ENCODE data around the gene SLC39A11.

The SLC39A11 gene

GRCh38 chr17:72684405-72685020 is 408.0 kb downstream of the SLC39A11 start:
- no peak for DNase-seq (ENCODE audit: low read depth in 2 of 2)

DNA sequence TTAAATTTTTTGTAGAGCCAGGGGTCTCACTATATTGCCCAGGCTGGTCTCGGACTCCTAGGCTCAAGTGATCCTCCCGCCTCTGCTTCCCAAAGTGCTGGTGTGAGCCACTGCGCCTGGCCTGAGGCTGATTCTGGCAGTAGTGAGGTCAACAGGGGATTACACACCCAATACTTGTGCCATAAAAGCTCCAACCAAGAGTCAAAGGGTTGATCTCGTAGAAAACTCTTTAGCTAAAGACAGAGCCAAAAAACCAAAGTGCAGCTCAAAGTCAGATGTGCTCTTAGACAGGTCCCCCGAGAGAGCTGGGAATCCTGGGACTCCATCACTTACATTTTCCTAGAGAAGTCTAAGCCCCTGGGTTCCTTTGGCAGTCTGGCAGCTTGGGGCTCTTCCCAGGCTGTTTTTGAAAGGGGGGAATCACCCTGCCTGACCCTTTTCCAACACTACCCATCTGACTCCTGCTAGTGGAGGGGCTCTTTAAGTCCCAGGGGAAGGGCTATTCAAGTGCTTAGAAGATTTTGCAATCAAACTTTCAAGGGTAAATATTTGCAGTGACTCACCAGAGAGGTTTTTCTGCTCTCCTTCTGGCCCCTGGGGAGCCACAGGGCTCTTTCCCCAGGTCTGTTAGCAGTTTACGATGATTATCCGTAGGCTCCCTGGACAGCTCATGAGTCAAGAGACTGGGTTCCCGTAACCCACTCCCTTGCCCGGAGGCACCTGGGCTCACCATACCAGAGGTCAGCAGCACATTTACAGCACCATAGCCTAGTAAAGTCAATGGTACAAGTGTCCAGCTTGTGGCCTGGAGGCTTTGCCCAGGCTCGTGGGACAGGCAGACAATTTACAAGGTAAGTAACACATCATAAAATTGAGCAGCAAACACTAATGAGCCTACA is 408.7 kb downstream of the SLC39A11 start:
- no peak for DNase-seq (ENCODE audit: low read depth in 2 of 2)

GRCh38 chr17:72682605-72683004 is 409.9 kb downstream of the SLC39A11 start:
- DNase-seq (ENCODE audit: low read depth in 2 of 2): no peak

GRCh38 chr17:72681844-72682243 is 410.6 kb downstream of the SLC39A11 start:
- no peak for DNase-seq (ENCODE audit: low read depth in 2 of 2)

GRCh38 chr17:72677714-72678390 is 414.6 kb downstream of the SLC39A11 start:
- DNase-seq (ENCODE audit: low read depth in 2 of 2): no peak

GRCh38 chr17:72677108-72677507 is 415.4 kb downstream of the SLC39A11 start:
- no peak for DNase-seq (ENCODE audit: low read depth in 2 of 2)

DNA sequence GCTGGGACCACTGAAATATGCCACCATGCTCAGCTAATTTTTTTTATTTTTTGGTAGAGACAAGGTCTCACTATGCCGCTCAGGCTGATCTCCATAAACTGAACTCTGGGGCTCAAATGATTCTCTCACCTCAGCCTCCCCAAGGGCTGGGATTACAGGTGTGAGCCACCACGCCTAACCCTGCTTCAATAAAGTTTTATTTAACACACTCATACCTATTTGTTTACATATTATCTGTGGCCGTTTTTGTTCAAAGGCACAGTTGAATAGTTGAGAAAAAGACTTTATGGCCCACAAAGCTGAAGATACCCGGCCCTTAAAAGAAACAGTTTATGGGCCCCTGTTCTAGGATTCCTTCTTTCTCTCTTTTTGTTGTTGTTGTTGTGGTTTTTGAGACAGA is 419.8 kb downstream of the SLC39A11 start:
- DNase-seq (ENCODE audit: low read depth in 2 of 2): no peak

GRCh38 chr17:72671016-72671415 is 421.5 kb downstream of the SLC39A11 start:
- DNase-seq (ENCODE audit: low read depth in 2 of 2): no peak

GRCh38 chr17:72667096-72668063 is 425.1 kb downstream of the SLC39A11 start:
- no peak for DNase-seq (ENCODE audit: low read depth in 2 of 2)

GRCh38 chr17:72665852-72666851 is 426.3 kb downstream of the SLC39A11 start:
- DNase-seq (ENCODE audit: low read depth in 2 of 2): no peak

- no peak for DNase-seq (ENCODE audit: low read depth in 2 of 2)
Observed at GRCh38 chr17:72662827-72663190, 429.7 kb downstream of the SLC39A11 start.

DNA sequence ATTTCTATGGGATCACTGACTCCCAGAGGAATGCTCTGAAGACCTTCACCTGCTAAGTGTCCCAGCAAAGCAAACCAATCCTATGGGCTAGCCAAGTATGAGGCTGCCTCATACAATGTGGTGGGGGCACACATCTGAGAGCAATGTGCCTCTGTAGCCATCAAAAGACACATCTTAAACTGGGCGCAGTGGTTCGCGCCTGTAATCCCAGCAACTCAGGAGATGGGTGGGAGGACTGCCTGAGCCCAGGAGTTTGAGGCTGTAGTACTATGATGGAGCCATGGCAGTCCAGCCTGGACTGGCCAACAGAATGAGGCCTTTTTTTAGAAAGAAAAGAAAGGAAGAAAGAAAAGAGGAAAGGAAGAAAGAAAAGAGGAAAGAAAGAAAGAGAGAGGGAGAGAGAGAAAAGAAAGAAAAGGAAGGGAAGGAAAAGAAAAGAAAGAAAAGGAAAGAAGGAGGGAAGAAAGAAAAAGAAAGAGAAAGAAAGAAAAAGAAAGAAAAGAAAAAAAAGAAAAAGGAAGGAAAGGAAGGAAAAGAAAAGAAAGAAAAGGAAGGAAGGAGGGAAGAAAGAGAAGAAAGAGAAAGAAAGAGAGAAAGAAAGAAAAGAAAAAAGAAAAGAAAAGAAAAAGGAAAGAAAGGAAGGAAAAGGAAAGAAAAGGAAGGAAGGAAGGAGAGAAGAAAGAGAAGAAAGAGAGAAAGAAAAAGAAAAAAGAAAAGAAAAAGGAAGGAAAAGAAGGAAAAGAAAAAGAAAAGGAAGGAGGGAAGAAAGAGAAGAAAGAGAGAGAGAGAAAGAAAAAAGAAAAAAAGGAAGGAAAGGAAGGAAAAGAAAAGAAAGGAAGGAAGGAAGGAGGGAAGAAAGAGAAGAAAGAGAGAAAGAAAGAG is 430.3 kb downstream of the SLC39A11 start:
- no peak for DNase-seq (ENCODE audit: low read depth in 2 of 2)

DNA sequence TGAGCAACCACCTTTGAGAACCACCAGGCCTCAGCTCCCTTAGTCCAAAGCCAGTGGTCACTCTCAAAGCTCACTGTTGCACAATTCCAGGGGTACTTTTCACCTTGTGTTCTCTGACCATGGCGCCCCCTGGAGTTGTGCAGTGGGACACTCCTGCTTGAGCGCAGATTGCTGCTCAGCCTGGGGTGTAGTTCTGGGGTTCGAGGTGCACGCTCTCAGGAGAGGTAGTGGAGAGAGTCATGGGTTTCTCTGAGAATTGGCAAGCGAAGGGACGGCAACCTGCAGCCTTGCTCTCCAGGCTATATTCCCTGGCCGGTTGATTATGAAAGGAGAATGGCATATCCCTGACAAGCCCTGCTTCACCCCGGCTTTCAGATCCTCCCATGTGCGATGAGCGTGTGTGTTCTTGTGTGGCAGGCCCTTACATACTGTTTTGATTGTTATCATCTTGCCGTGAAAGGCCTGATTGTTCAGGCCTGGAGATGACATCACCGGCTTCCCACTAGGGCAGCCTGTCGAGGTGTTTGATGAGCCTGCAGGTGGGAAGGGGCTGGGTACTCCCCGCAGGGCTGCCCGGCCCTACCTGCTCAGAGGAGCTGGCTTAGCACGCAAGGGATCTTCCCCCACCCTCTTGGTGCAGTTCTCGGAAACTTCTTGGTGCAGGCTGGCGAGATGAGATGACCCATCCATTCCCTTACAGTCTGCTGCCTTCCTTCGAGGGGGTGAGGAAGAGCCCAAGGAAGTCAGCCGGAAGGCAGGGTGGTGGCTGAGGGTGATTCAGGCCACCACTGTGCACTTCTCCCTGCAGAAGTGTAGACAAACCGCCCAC is 431.2 kb downstream of the SLC39A11 start:
- no peak for DNase-seq (ENCODE audit: low read depth in 2 of 2)

DNA sequence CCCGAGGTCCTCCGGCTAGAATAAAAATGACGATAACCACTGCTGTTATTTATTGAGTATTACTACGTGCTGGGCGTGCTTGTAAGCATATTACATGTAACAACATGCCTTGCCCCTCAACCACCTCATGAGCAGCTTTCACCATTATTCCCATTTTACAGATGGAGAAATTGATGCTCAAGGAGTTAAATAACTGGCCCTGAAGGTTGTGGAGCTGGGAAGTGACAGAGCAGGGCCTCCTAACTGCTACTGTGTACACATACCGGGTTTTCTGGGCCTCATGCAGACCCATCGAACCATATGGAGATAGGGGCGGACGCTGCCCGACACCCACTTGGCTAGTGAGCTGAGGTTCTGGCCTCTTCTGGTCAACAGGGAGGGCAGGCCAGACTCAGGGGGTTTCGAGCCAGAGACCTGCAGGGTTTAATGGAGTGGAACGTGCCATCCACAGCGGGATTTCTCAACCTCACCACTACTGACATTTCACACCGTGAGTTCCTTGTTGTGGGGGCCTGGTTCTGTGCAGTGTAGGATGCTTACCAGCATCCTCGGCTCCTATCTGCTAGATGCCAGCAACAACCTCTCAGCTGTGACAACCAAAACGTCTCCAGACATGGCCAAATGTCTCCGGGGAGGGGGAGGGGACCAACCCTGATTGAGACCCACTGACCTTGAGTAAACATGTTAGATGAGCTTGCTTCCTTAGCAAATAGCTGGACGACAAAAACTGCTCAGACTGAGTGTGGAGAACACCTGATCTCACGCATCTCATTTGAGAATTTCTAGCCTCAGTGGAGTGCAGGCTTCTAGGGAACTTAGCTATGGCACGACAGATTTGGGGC is 432.0 kb downstream of the SLC39A11 start:
- no peak for DNase-seq (ENCODE audit: low read depth in 2 of 2)

GRCh38 chr17:72659811-72660210 is 432.7 kb downstream of the SLC39A11 start:
- no peak for DNase-seq (ENCODE audit: low read depth in 2 of 2)

DNA sequence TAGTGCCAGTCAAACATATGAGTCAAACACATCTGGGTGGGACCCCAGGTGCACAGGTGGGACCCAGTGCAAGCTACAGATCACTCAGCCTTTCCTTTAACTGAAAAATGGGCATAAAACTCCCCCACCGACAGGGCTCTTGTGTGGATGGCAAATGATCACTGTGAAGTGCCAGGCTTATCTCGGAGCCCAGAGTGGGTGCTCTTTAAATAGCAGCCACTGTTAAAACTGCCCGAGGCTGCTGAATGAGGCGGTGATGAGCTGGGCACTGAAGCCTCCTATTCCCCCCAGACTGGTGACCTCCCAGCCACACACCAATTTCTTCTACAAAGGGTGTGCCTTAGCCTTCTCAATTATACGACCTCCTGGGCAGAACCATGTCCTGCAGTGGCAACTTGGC is 433.8 kb downstream of the SLC39A11 start:
- DNase-seq (ENCODE audit: low read depth in 2 of 2): no peak
